ENCODE measurements around the gene KLRG1. TPM values are rescaled to one million over a fixed set of nuclear protein-coding genes. Genes with fewer than 3 reads are reported as not detected.

KLRG1 gene
- total RNA-seq, 2 experiments from 2014 or later = 3.9 to 5.2 TPM

DNA sequence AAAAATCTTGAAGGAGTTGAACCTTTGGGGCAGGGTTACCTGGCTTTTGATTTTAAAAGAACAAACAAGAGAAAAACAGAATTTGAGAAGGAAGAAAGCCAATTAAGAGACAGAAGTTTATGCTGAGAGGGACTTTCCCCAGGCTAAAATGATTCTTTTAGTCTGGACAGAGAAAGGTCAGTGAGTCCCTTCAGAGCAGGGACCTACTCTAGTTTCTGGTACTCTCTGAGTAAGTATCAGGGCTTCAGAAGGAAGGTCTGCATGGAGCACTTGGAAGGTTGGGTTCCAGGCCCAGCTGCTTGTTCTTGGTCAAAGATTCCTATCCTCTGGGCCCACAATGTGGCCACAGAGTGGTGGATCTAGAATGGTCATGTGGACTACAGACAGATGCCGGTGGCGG lies 59.6 kb downstream of the KLRG1 start:
- DNase-seq = no peak
- Mint-ChIP-seq H3K36me3 (ENCODE audit: low read depth) (no peaks in the 10 kb centered on the region), H3K27me3 (ENCODE audit: low read depth) (no peaks in the 10 kb centered on the region), H3K9me3 (peaks cover 1% of the 10 kb centered on the region), H3K4me3 (no peak overlapping the region), H3K27ac (no peak overlapping the region), H3K4me1 (ENCODE audit: low read depth) (peaks cover 11% of the 10 kb centered on the region)
- CTCF ChIA-PET = interaction anchor here (0.8 to 4.1 kb wide), 44 partner anchors 8 to 505 kb away, joined by 3 to 51 read pairs (median 6); partner anchors contain the start of gene M6PR
- intact Hi-C loops (cut with micrococcal nuclease) = loop anchor here (1.0 kb wide), 7 partner anchors 99 to 505 kb away; no protein-coding TSS in a partner anchor

DNA sequence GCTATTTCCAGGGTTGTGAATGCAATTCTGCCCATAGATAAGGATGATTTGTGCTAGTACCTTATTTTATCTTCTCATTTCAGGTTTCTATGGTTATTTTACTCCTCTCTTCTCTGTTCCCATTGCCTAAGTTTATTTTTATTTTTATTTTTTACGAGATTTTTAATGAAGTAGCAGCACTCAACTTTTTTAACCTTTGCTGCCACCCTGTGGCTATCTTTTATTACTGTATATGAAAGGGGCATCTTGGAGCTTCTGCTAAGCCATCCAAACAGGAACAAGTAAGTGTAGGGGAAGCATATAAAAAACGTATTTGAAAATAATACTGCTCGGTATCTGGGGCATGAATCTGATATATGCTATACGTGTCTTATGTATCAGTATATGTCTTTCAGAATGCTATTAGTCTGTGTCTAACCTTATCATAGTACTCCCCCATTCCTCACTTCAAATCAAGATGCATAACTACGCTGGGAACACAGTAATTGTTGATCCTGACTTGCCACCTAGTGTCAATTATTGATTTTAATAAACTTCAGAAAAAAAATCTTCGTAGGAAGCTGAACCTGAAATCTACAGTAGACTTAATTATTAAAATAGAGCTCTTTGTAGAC lies 60.3 kb downstream of the KLRG1 start:
- Mint-ChIP-seq H3K4me1 (ENCODE audit: low read depth) (peaks cover 11% of the 10 kb centered on the region), H3K27me3 (ENCODE audit: low read depth) (no peaks in the 10 kb centered on the region), H3K9me3 (peaks cover 1% of the 10 kb centered on the region), H3K36me3 (ENCODE audit: low read depth) (no peaks in the 10 kb centered on the region), H3K4me3 (no peak overlapping the region), H3K27ac (no peak overlapping the region)
- intact Hi-C loops (cut with micrococcal nuclease) = loop anchor here (1.0 kb wide), 7 partner anchors 99 to 505 kb away; no protein-coding TSS in a partner anchor
- CTCF ChIA-PET = interaction anchor here (0.5 to 4.1 kb wide), 59 partner anchors 9 to 505 kb away, joined by 3 to 51 read pairs (median 4); partner anchors contain the start of genes A2ML1, KLRG1 and M6PR
- DNase-seq = peak; percentile 33

DNA sequence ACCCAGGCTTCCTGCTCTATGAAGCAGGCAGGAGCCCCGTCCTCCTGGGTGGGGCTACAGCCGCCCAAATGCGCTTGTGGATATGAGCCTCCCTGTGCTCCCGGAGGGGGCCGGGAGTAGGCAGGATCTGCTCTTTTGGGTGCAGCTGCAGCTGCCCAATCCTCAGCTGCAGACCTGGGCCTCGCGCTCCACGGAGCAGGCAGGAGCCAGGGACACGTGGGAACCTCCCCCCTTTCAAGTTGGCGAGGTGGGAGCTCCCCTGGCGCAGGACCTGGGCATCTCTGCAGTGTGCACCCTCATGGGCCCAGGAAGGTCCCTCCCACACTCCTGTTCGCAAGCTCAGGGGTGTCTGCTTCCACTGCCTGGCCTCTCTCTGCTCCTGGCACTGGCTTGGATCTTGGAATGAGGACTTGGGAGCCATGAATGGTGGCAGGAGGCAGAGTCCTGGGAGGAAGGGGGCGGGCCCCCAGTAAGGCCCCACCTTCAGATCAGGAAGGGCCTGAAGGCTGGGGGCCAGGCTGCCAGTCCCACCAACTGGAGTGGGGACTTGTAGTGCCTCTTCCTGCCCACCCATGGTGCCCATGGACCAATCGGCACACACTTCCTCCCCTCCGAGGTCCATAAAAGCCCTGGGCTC lies 61.3 kb downstream of the KLRG1 start:
- CTCF ChIA-PET = interaction anchor here (0.6 to 4.1 kb wide), 40 partner anchors 8 to 894 kb away, joined by 3 to 51 read pairs (median 6); partner anchors contain the start of genes A2ML1, KLRG1, M6PR and ZNF705A
- no peak overlapping the region for H3K27ac Mint-ChIP-seq
- H3K4me1 Mint-ChIP-seq (ENCODE audit: low read depth) = peaks cover 11% of the 10 kb centered on the region
- no peak overlapping the region for H3K4me3 Mint-ChIP-seq
- H3K27me3 Mint-ChIP-seq (ENCODE audit: low read depth) = no peaks in the 10 kb centered on the region
- no peaks in the 10 kb centered on the region for H3K36me3 Mint-ChIP-seq (ENCODE audit: low read depth)
- no peak for DNase-seq
- peaks cover 1% of the 10 kb centered on the region for H3K9me3 Mint-ChIP-seq
- intact Hi-C loops (cut with micrococcal nuclease) = no loop called here

DNA sequence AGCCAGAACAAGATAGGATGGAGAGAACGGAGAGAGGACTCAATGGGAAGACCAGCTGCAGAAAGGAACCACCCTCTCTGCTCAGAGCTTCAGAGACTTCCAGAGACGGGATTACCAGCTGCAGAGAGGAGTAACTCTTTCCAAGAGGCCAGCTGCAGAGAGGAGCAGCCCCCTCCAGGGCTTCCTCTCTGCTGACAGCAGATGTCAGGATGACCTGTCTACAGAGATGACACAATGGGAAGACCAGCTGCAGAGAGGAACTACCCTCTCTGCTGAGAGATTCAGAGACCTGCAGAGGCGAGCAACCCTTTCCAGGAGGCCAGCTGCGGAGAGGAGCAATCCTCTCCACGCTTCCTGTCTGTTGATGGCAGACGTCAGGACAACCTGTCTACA lies 61.8 kb downstream of the KLRG1 start:
- Mint-ChIP-seq H3K4me1 (ENCODE audit: low read depth) (peaks cover 9% of the 10 kb centered on the region), H3K9me3 (no peaks in the 10 kb centered on the region), H3K36me3 (ENCODE audit: low read depth) (no peaks in the 10 kb centered on the region), H3K27me3 (ENCODE audit: low read depth) (no peaks in the 10 kb centered on the region), H3K4me3 (no peak overlapping the region), H3K27ac (no peak overlapping the region)
- CTCF ChIA-PET = interaction anchor here (0.8 to 4.1 kb wide), 8 partner anchors 13 to 372 kb away, joined by 3 to 51 read pairs (median 10); partner anchors contain the start of gene M6PR
- intact Hi-C loops (cut with micrococcal nuclease) = no loop called here
- DNase-seq = no peak

DNA sequence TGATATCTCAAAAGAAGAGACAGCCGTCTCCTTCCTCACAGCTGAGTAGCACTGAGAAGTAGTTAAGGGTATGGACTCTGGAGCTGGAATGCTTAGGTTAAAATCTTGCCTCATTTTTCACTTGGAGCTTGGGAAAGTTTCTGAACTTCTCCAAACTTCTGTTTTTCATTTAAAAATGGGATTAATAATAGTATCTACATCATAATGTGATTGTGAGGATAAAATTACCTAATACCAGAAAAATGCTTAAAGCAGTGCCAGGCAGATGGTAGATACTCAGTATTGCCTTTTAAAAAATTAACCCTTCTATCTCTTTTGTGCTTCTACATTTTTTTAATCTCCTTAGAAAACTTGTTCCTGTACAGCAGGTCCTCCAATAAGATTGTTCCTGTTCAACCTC lies 63.3 kb downstream of the KLRG1 start:
- H3K36me3 Mint-ChIP-seq (ENCODE audit: low read depth) = no peaks in the 10 kb centered on the region
- peaks cover 6% of the 10 kb centered on the region for H3K4me1 Mint-ChIP-seq (ENCODE audit: low read depth)
- H3K9me3 Mint-ChIP-seq = no peaks in the 10 kb centered on the region
- H3K27ac Mint-ChIP-seq = no peak overlapping the region
- CTCF ChIA-PET = interaction anchor here (0.6 to 1.2 kb wide), 2 partner anchors 11 to 118 kb away, joined by 3 read pairs; no protein-coding TSS in a partner anchor
- intact Hi-C loops (cut with micrococcal nuclease) = no loop called here
- H3K27me3 Mint-ChIP-seq (ENCODE audit: low read depth) = no peaks in the 10 kb centered on the region
- DNase-seq = no peak
- H3K4me3 Mint-ChIP-seq = no peak overlapping the region

Other genes with a start within 250 kb of the KLRG1 start
- gene A2ML1, start 166.9 kb upstream of the KLRG1 start, total RNA-seq = not detected
- 10 to 100 TPM; 24.4 to 26.5 TPM for gene PHC1, start 75.0 kb upstream of the KLRG1 start, total RNA-seq
- 100 to 1,000 TPM; 139 to 140 TPM for gene M6PR, start 39.9 kb upstream of the KLRG1 start, total RNA-seq
- not detected for gene A2M, start 126.4 kb downstream of the KLRG1 start, total RNA-seq
- gene PZP, start 218.8 kb downstream of the KLRG1 start, total RNA-seq = not detected

Data from activated naive CD4-positive, alpha-beta T cell treated with anti-CD3 and anti-CD28 coated beads for 36 hours (primary cell).